ENCODE measurements around the gene KPNA4. TPM values are rescaled to one million over a fixed set of nuclear protein-coding genes. Genes with fewer than 3 reads are reported as not detected.

The KPNA4 gene
- total and polyA plus RNA-seq, 4 donors = 39.8 to 82.5 (median 51.4) TPM

- WGBS (ENCODE audit: insufficient coverage) = 100% methylated on average over 1 of the region's 4 CpGs
Measured at GRCh38 chr3:160451602-160452001, 113.8 kb downstream of the KPNA4 start.

GRCh38 chr3:160450846-160451245 is 114.5 kb downstream of the KPNA4 start:
- peaks cover 1% of the 10 kb centered on the region for H3K9me3 ChIP-seq (ENCODE audit: control insufficient read depth, insufficient read depth, low read length)
- peak overlapping the region; percentile 81 for H3K4me3 ChIP-seq (ENCODE audit: low read depth, low read length)
- H3K4me1 ChIP-seq (ENCODE audit: control insufficient read depth, insufficient read depth, low read length) = peaks cover 14% of the 10 kb centered on the region
- no peak for DNase-seq (ENCODE audit: low read depth in 4 of 6, low spot score in 6 of 6)
- H3K27me3 ChIP-seq (ENCODE audit: control insufficient read depth, insufficient read depth, low read length) = peaks cover 11% of the 10 kb centered on the region
- no peak overlapping the region for H3K27ac ChIP-seq (ENCODE audit: low read depth, low read length)
- no peaks in the 10 kb centered on the region for H3K36me3 ChIP-seq (ENCODE audit: control insufficient read depth, insufficient read depth, low read length)
- WGBS (ENCODE audit: insufficient coverage) = 71% methylated on average over 1 of the region's 3 CpGs

More at GRCh38 chr3:160451602-160452001, 113.8 kb downstream of the KPNA4 start:
- peaks cover 11% of the 10 kb centered on the region for H3K27me3 ChIP-seq (ENCODE audit: control insufficient read depth, insufficient read depth, low read length)
- no peak for DNase-seq (ENCODE audit: low read depth in 4 of 6, low spot score in 6 of 6)
- H3K4me3 ChIP-seq (ENCODE audit: low read depth, low read length) = no peak overlapping the region
- no peak overlapping the region for H3K27ac ChIP-seq (ENCODE audit: low read depth, low read length)
- peaks cover 1% of the 10 kb centered on the region for H3K9me3 ChIP-seq (ENCODE audit: control insufficient read depth, insufficient read depth, low read length)
- H3K36me3 ChIP-seq (ENCODE audit: control insufficient read depth, insufficient read depth, low read length) = no peaks in the 10 kb centered on the region
- peaks cover 14% of the 10 kb centered on the region for H3K4me1 ChIP-seq (ENCODE audit: control insufficient read depth, insufficient read depth, low read length)

GRCh38 chr3:160449636-160450598 is 115.5 kb downstream of the KPNA4 start, which contains the start of gene TRIM59:
Gene TRIM59, minus strand, starts transcription at chr3:160449786. Its CDS starts 10,603 bp downstream, at chr3:160439183.
- H3K36me3 ChIP-seq (ENCODE audit: control insufficient read depth, insufficient read depth, low read length) = no peaks in the 10 kb centered on the region
- H3K4me1 ChIP-seq (ENCODE audit: control insufficient read depth, insufficient read depth, low read length) = peaks cover 14% of the 10 kb centered on the region
- DNase-seq (ENCODE audit: low read depth in 4 of 6, low spot score in 6 of 6) = peak; percentile 54 to 95 (median 62)
- H3K27ac ChIP-seq (ENCODE audit: low read depth, low read length) = peak within 1 kb of the TSS; percentile 91
- peaks cover 1% of the 10 kb centered on the region for H3K9me3 ChIP-seq (ENCODE audit: control insufficient read depth, insufficient read depth, low read length)
- peak within 1 kb of the TSS; percentile 81 for H3K4me3 ChIP-seq (ENCODE audit: low read depth, low read length)
- peaks cover 11% of the 10 kb centered on the region for H3K27me3 ChIP-seq (ENCODE audit: control insufficient read depth, insufficient read depth, low read length)
- WGBS (ENCODE audit: insufficient coverage) = under 1% methylated on average over 66 of the region's 71 CpGs

GRCh38 chr3:160448845-160449635 is 116.3 kb downstream of the KPNA4 start:
- peak in 3 of 6 donors; percentile 13 to 39 (median 33) for DNase-seq (ENCODE audit: low read depth in 4 of 6, low spot score in 6 of 6)
- peak overlapping the region; percentile 81 for H3K4me3 ChIP-seq (ENCODE audit: low read depth, low read length)
- peaks cover 11% of the 10 kb centered on the region for H3K27me3 ChIP-seq (ENCODE audit: control insufficient read depth, insufficient read depth, low read length)
- peaks cover 14% of the 10 kb centered on the region for H3K4me1 ChIP-seq (ENCODE audit: control insufficient read depth, insufficient read depth, low read length)
- no peaks in the 10 kb centered on the region for H3K36me3 ChIP-seq (ENCODE audit: control insufficient read depth, insufficient read depth, low read length)
- WGBS (ENCODE audit: insufficient coverage) = 1% methylated on average over 7 of the region's 26 CpGs
- H3K27ac ChIP-seq (ENCODE audit: low read depth, low read length) = peak overlapping the region; percentile 91
- H3K9me3 ChIP-seq (ENCODE audit: control insufficient read depth, insufficient read depth, low read length) = peaks cover 1% of the 10 kb centered on the region

GRCh38 chr3:160447544-160447943 is 117.8 kb downstream of the KPNA4 start:
- Histone ChIP-seq H3K4me3 (ENCODE audit: low read depth, low read length) (no peak overlapping the region), H3K27me3 (ENCODE audit: control insufficient read depth, insufficient read depth, low read length) (peaks cover 11% of the 10 kb centered on the region), H3K36me3 (ENCODE audit: control insufficient read depth, insufficient read depth, low read length) (no peaks in the 10 kb centered on the region), H3K4me1 (ENCODE audit: control insufficient read depth, insufficient read depth, low read length) (peaks cover 14% of the 10 kb centered on the region), H3K9me3 (ENCODE audit: control insufficient read depth, insufficient read depth, low read length) (peaks cover 1% of the 10 kb centered on the region), H3K27ac (ENCODE audit: low read depth, low read length) (no peak overlapping the region)
- no peak for DNase-seq (ENCODE audit: low read depth in 4 of 6, low spot score in 6 of 6)
- no CpG with 5 or more reads among the region's 3 CpGs for WGBS (ENCODE audit: insufficient coverage)

GRCh38 chr3:160446522-160447056 is 118.8 kb downstream of the KPNA4 start:
- Histone ChIP-seq H3K27ac (ENCODE audit: low read depth, low read length) (no peak overlapping the region), H3K9me3 (ENCODE audit: control insufficient read depth, insufficient read depth, low read length) (peaks cover 1% of the 10 kb centered on the region), H3K4me3 (ENCODE audit: low read depth, low read length) (no peak overlapping the region), H3K27me3 (ENCODE audit: control insufficient read depth, insufficient read depth, low read length) (peaks cover 11% of the 10 kb centered on the region), H3K4me1 (ENCODE audit: control insufficient read depth, insufficient read depth, low read length) (peaks cover 14% of the 10 kb centered on the region), H3K36me3 (ENCODE audit: control insufficient read depth, insufficient read depth, low read length) (no peaks in the 10 kb centered on the region)
- DNase-seq (ENCODE audit: low read depth in 4 of 6, low spot score in 6 of 6) = no peak
- WGBS (ENCODE audit: insufficient coverage) = 96% methylated on average over 9 of the region's 13 CpGs

- Histone ChIP-seq H3K36me3 (ENCODE audit: control insufficient read depth, insufficient read depth, low read length) (no peaks in the 10 kb centered on the region), H3K4me1 (ENCODE audit: control insufficient read depth, insufficient read depth, low read length) (peaks cover 14% of the 10 kb centered on the region), H3K27me3 (ENCODE audit: control insufficient read depth, insufficient read depth, low read length) (peaks cover 11% of the 10 kb centered on the region), H3K27ac (ENCODE audit: low read depth, low read length) (no peak overlapping the region), H3K9me3 (ENCODE audit: control insufficient read depth, insufficient read depth, low read length) (peaks cover 1% of the 10 kb centered on the region), H3K4me3 (ENCODE audit: low read depth, low read length) (no peak overlapping the region)
- WGBS (ENCODE audit: insufficient coverage) = no CpG with 5 or more reads among the region's 1 CpG
- DNase-seq (ENCODE audit: low read depth in 4 of 6, low spot score in 6 of 6) = no peak
Measured at GRCh38 chr3:160445854-160446253, 119.5 kb downstream of the KPNA4 start.
